H1 (cell line): Measurements from ENCODE around the gene KRTAP12-4. TPM values are rescaled to one million over a fixed set of nuclear protein-coding genes. Genes with fewer than 3 reads are reported as not detected.

ENCODE experiments used
- CBX8 ChIP-seq: fragments of 300-800, 300-1000 bp; sonication (generic); IDR thresholded peaks from 2 replicates; pipeline ENCODE4 v1.7.1; 2016; ENCODE audit warnings: low read depth, low read length, borderline replicate concordance
- KDM4A ChIP-seq: IDR thresholded peaks from one replicate; pipeline ENCODE4 v1.7.1; 2012; ENCODE audit warnings: low read depth, mild to moderate bottlenecking, moderate library complexity, low read length, inconsistent platforms; ENCODE audit not compliant: severe bottlenecking
- RXRA ChIP-seq: IDR thresholded peaks from 2 replicates; pipeline ENCODE4 v1.6.1; 2011; ENCODE audit warnings: low read depth, mild to moderate bottlenecking, low read length, moderate library complexity; ENCODE audit not compliant: insufficient read depth
- SIX5 ChIP-seq: IDR thresholded peaks from 2 replicates; pipeline ENCODE4 v1.6.1; 2011; ENCODE audit warnings: mild to moderate bottlenecking, low read depth, low read length
- polyA plus RNA-seq, 7 experiments: library from polyadenylated mRNA; depleted of rRNA in 3 of 7; stranded (reverse) in 5 of 7; unstranded in 2 of 7; fragments of >200 nt in 5 of 7; fragments of 200-250 nt in 2 of 7; gene quantifications; 1 replicate in 5 of 7; 2 replicates in 1 of 7; 4 replicates in 1 of 7; pipeline versions ENCODE4 v1.2.1 to v1.2.3, GENCODE V29; 2011 to 2013; ENCODE audit warnings: missing spikeins in 2 of 7, mixed read lengths in 2 of 7
- total RNA-seq: library from RNA; stranded (reverse); fragmentation: NEBNext Ultra II Directional; extraction: Animal tissue kit (Norgen Biotek cat#: 25700); gene quantifications from 2 replicates; pipeline ENCODE4 v1.2.1, GENCODE V29; 2021
- TF ChIP-seq, protein P1 (sequence below): IDR thresholded peaks from 2 replicates; pipeline ENCODE4 v1.6.1; 2011; ENCODE audit warnings: low read length, improper control_type of control experiment

The KRTAP12-4 gene
- total and polyA plus RNA-seq, 2 of the 8 experiments (the other 6 are each of a cell fraction or from before 2014, with no cell fraction given): not detected

- TF ChIP-seq, protein P1, sequence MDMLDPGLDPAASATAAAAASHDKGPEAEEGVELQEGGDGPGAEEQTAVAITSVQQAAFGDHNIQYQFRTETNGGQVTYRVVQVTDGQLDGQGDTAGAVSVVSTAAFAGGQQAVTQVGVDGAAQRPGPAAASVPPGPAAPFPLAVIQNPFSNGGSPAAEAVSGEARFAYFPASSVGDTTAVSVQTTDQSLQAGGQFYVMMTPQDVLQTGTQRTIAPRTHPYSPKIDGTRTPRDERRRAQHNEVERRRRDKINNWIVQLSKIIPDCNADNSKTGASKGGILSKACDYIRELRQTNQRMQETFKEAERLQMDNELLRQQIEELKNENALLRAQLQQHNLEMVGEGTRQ: no peak
- TF ChIP-seq SIX5: no peak
- TF ChIP-seq RXRA: no peak
- no peak for TF ChIP-seq KDM4A
- TF ChIP-seq CBX8: no peak
Measured at GRCh38 chr21:44636209-44637017, 18.0 kb downstream of the KRTAP12-4 start (continued).
